Fibroblast of villous mesenchyme (primary cell): Measurements from ENCODE around the gene P2RY8. TPM values are rescaled to one million over a fixed set of nuclear protein-coding genes. Genes with fewer than 3 reads are reported as not detected.

ENCODE experiments used
- DNase-seq: peaks from one replicate; pipeline ENCODE4 v3.0.0-alpha.2; 2010; ENCODE audit warnings: low read depth
- H3K4me3 ChIP-seq: 2 replicates; pipeline ENCODE4 v1.5.1; 2011; ENCODE audit warnings: low read depth, mild to moderate bottlenecking, low read length
- total RNA-seq: library from RNA; depleted of rRNA; stranded (reverse); fragments of >200 nt; gene quantifications from 2 replicates; pipeline ENCODE4 v1.2.3, GENCODE V29; 2012
- TF ChIP-seq, protein P1 (sequence below): IDR thresholded peaks from 2 replicates; pipeline ENCODE4 v1.5.1; 2012; ENCODE audit warnings: low read depth, mild to moderate bottlenecking, low read length; ENCODE audit not compliant: insufficient read depth

P2RY8 gene
- total RNA-seq, 1 donor = not detected

- no peak for DNase-seq
- TF ChIP-seq, protein P1, sequence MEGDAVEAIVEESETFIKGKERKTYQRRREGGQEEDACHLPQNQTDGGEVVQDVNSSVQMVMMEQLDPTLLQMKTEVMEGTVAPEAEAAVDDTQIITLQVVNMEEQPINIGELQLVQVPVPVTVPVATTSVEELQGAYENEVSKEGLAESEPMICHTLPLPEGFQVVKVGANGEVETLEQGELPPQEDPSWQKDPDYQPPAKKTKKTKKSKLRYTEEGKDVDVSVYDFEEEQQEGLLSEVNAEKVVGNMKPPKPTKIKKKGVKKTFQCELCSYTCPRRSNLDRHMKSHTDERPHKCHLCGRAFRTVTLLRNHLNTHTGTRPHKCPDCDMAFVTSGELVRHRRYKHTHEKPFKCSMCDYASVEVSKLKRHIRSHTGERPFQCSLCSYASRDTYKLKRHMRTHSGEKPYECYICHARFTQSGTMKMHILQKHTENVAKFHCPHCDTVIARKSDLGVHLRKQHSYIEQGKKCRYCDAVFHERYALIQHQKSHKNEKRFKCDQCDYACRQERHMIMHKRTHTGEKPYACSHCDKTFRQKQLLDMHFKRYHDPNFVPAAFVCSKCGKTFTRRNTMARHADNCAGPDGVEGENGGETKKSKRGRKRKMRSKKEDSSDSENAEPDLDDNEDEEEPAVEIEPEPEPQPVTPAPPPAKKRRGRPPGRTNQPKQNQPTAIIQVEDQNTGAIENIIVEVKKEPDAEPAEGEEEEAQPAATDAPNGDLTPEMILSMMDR = no peak
- no peak overlapping the region for H3K4me3 ChIP-seq
Measured at GRCh38 chrX:1488745-1489144, 48.2 kb downstream of the P2RY8 start.

- DNase-seq = no peak
- H3K4me3 ChIP-seq = no peak overlapping the region
- TF ChIP-seq, protein P1 = no peak
Measured at GRCh38 chrX:1488141-1488540, 48.8 kb downstream of the P2RY8 start.

DNA sequence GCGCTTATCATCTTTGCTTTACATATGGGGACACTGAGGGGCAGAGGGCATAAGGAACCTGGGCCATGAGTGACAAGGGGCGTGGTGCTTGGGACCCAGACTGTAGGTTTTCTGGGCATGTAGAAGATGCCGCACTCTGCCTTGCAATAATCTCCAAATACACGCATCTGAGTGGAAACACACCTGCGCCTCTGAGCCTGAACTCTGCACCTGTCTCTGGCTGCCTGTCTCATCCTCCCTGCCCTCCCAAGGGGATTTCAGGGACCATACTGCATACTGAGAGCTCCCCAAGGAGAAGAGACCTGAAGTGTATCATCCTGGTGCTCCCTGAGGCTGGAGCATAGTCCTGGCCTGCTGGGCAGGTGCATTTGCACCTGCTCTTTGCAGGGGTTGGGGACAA is 49.6 kb downstream of the P2RY8 start:
- no peak overlapping the region for H3K4me3 ChIP-seq
- DNase-seq = no peak
- TF ChIP-seq, protein P1 = no peak

GRCh38 chrX:1486749-1487361 is 50.1 kb downstream of the P2RY8 start:
- no peak for DNase-seq
- TF ChIP-seq, protein P1 = no peak
- no peak overlapping the region for H3K4me3 ChIP-seq

GRCh38 chrX:1486177-1486576 is 50.8 kb downstream of the P2RY8 start:
- TF ChIP-seq, protein P1 = no peak

GRCh38 chrX:1485033-1485432 is 52.0 kb downstream of the P2RY8 start:
- TF ChIP-seq, protein P1 = no peak
- DNase-seq = no peak

More at GRCh38 chrX:1486177-1486576, 50.8 kb downstream of the P2RY8 start:
- DNase-seq = no peak
- H3K4me3 ChIP-seq = no peak overlapping the region

GRCh38 chrX:1484638-1485019 is 52.4 kb downstream of the P2RY8 start:
- DNase-seq = no peak
- no peak overlapping the region for H3K4me3 ChIP-seq
- TF ChIP-seq, protein P1 = no peak

More at GRCh38 chrX:1485033-1485432, 52.0 kb downstream of the P2RY8 start:
- no peak overlapping the region for H3K4me3 ChIP-seq
